Measurements from ENCODE around the gene ZNF14. TPM values are rescaled to one million over a fixed set of nuclear protein-coding genes. Genes with fewer than 3 reads are reported as not detected.
"Not testable (repeated sequence)": the region's sequence is repeated elsewhere in the genome, so short reads cannot be mapped to it uniquely, and the experiment has no call there.

Gene ZNF14
- total and polyA plus RNA-seq, 12 donors, result 2.7 to 8.5 (median 4.2) TPM

- DNase-seq, result peak in 1 of 7 donors; percentile 27
- intact Hi-C loops (cut with DNase I), result no loop called here
- Histone ChIP-seq H3K27ac (no peak overlapping the region), H3K27me3 (no peaks in the 10 kb centered on the region), H3K4me3 (no peak overlapping the region), H3K9me3 (replicated peaks in 1 of 3) (no peaks in the 10 kb centered on the region), H3K36me3 (replicated peaks in 1 of 2) (peaks cover 0 to 25% of the 10 kb centered on the region in 2 donors), H3K4me1 (replicated peaks in 1 of 2) (peaks cover 3 to 5% of the 10 kb centered on the region in 2 donors)
- TF ChIP-seq CTCF (IDR thresholded peaks at IDR 0.05) (no peak), POLR2A (IDR thresholded peaks at IDR 0.05) (no peak)
- 96 to 99% (median 96%) methylated on average over 6 of the region's 6 CpGs for WGBS, 4 donors
Observed at GRCh38 chr19:19674315-19674714, 58.6 kb downstream of the ZNF14 start.

GRCh38 chr19:19672816-19673215 lies 60.1 kb downstream of the ZNF14 start:
- TF ChIP-seq POLR2A (IDR thresholded peaks at IDR 0.05) (no peak), CTCF (IDR thresholded peaks at IDR 0.05) (no peak)
- Histone ChIP-seq H3K4me1 (replicated peaks in 1 of 2) (peaks cover 5% of the 10 kb centered on the region in 2 donors), H3K36me3 (replicated peaks in 1 of 2) (peaks cover 0 to 11% of the 10 kb centered on the region in 2 donors), H3K4me3 (no peak overlapping the region), H3K27me3 (no peaks in the 10 kb centered on the region), H3K27ac (no peak overlapping the region), H3K9me3 (replicated peaks in 1 of 3) (no peaks in the 10 kb centered on the region)
- DNase-seq, result peak in 1 of 7 donors; percentile 34
- 95 to 98% (median 97%) methylated on average over 3 of the region's 3 CpGs for WGBS, 4 donors
- intact Hi-C loops (cut with DNase I), result no loop called here

DNA sequence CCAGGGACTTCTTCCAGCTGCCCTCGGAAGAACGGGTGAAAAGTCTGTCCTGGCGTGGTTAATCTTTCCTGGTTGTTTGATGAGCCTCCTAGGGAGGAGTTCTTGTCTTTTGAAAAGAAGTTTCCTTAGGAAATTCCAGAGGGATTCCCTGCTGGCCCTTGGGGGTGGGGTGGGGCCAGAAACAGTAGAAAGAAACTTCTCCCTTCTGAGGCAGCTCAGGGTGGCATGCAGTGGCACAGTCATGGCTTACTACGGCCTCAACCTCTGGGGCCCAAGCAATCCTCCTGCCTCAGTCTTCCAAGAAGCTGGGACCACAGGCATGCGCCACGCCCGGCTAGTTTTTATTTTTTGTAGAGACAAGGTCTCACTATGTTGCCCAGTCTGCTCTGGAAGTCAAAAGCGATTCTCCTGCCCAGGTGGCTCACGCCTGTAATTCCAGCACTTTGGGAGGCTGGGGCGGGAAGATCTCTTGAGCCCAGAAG lies 62.8 kb downstream of the ZNF14 start:
- DNase-seq, result peak in 2 of 7 donors; percentile 17 to 46
- Histone ChIP-seq H3K4me3 (peak overlapping the region in 1 of 4 donors; percentile 95), H3K27me3 (no peaks in the 10 kb centered on the region), H3K4me1 (replicated peaks in 1 of 2) (peaks cover 5% of the 10 kb centered on the region in 2 donors), H3K36me3 (replicated peaks in 1 of 2) (no peaks in the 10 kb centered on the region), H3K27ac (no peak overlapping the region), H3K9me3 (replicated peaks in 1 of 3) (no peaks in the 10 kb centered on the region)
- WGBS, 4 donors, result 79 to 84% (median 82%) methylated on average over 10 of the region's 10 CpGs
- intact Hi-C loops (cut with DNase I), result no loop called here
- no peak for TF ChIP-seq POLR2A (IDR thresholded peaks at IDR 0.05)
- no peak for TF ChIP-seq CTCF (IDR thresholded peaks at IDR 0.05)

GRCh38 chr19:19668230-19669012 lies 64.5 kb downstream of the ZNF14 start, which contains the start of gene ZNF101:
Gene ZNF101 (plus strand): TSS chr19:19668839. CDS start chr19:19668964, 125 bp downstream.
- Histone ChIP-seq H3K4me1 (replicated peaks in 1 of 2) (peaks cover 5% of the 10 kb centered on the region in 2 donors), H3K27me3 (no peaks in the 10 kb centered on the region), H3K36me3 (replicated peaks in 1 of 2) (no peaks in the 10 kb centered on the region), H3K4me3 (peak within 1 kb of the TSS; percentile 40 to 95 (median 81)), H3K27ac (peak within 1 kb of the TSS in 4 of 5 donors; percentile 57 to 91 (median 70)), H3K9me3 (replicated peaks in 1 of 3) (no peaks in the 10 kb centered on the region)
- no peak for TF ChIP-seq CTCF (IDR thresholded peaks at IDR 0.05)
- TF ChIP-seq POLR2A (IDR thresholded peaks at IDR 0.05), result peak in 1 of 2 donors; percentile 16
- WGBS, 4 donors, result 4 to 10% (median 7%) methylated on average over 14 to 36 of the region's 36 CpGs
- intact Hi-C loops (cut with DNase I), result no loop called here
- DNase-seq, result peak; percentile 89 to 96 (median 92)

DNA sequence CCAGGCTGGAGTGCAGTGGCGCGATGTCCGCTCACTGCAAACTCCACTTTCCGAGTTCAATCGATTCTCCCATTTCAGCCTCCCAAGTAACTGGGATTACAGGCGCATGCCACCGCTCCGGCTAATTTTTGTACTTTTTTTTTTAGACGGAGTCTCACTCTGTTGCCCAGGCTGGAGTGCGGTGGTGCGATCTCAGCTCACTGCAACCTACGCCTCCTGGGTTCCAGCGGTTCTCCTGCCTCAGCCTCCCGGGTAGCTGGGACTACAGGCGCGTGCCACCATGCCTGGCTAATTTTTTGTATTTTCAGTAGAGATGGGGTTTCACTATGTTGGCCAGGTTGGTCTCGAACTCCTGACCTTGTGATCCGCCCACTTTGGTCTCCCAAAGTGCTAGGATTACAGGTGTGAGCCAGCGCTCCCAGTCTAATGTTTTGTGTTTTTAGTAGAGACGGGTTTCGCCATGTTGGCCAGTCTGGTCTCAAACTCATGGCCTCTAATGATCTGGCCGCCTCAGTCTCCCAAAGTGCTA lies 67.4 kb downstream of the ZNF14 start:
- H3K27me3 ChIP-seq; H3K27ac ChIP-seq; H3K36me3 ChIP-seq (replicated peaks in 1 of 2); H3K9me3 ChIP-seq (replicated peaks in 1 of 3); intact Hi-C loops (cut with DNase I); H3K4me3 ChIP-seq: not testable (repeated sequence)
- DNase-seq, result peak in 1 of 7 donors; percentile 48
- WGBS, 4 donors, result 91 to 97% (median 96%) methylated on average over 20 to 22 of the region's 22 CpGs
- peaks cover 17 to 28% of the 10 kb centered on the region in 2 donors for H3K4me1 ChIP-seq (replicated peaks in 1 of 2)

All from adrenal gland (tissue), 12 donors.